HEK293 (cell line): ENCODE data around the gene ABHD8.

ENCODE experiments used
- ATF2 ChIP-seq: fragments of 450-650 bp; formaldehyde crosslinking; IDR thresholded peaks from 2 replicates; pipeline ENCODE4 v1.5.1; 2016; ENCODE audit warnings: missing biosample characterization, missing genetic modification characterization, low read depth
- BCL6B ChIP-seq: fragments of 450-650 bp; formaldehyde crosslinking; IDR thresholded peaks from 2 replicates; pipeline ENCODE4 v1.5.1; 2017; ENCODE audit warnings: missing biosample characterization, missing genetic modification characterization
- KLF17 ChIP-seq: fragments of 450-650 bp; formaldehyde crosslinking; IDR thresholded peaks from 2 replicates; pipeline ENCODE4 v1.5.1; 2016; ENCODE audit warnings: missing biosample characterization, missing genetic modification characterization
- KLF7 ChIP-seq: fragments of 450-650 bp; formaldehyde crosslinking; IDR thresholded peaks from 2 replicates; pipeline ENCODE4 v1.5.1; 2016; ENCODE audit warnings: missing biosample characterization, missing genetic modification characterization, borderline replicate concordance
- MYNN ChIP-seq: fragments of 450-650 bp; formaldehyde crosslinking; IDR thresholded peaks from 2 replicates; pipeline ENCODE4 v1.5.1; 2016; ENCODE audit warnings: missing biosample characterization, missing genetic modification characterization, borderline replicate concordance
- PATZ1 ChIP-seq: fragments of 450-650 bp; formaldehyde crosslinking; IDR thresholded peaks from 2 replicates; pipeline ENCODE4 v1.5.1; 2016; ENCODE audit warnings: missing biosample characterization, missing genetic modification characterization
- PRDM1 ChIP-seq: fragments of 450-650 bp; formaldehyde crosslinking; IDR thresholded peaks from 2 replicates; pipeline ENCODE4; 2016; ENCODE audit warnings: missing biosample characterization, missing genetic modification characterization
- SETDB1 ChIP-seq: IDR thresholded peaks from one replicate; pipeline ENCODE4 v1.6.1; 2017; ENCODE audit warnings: mild to moderate bottlenecking, low read length, moderate library complexity, mixed read lengths; ENCODE audit not compliant: insufficient read length
- TCF7L2 ChIP-seq: IDR thresholded peaks from 2 replicates; pipeline ENCODE4 v1.6.1; 2011; ENCODE audit warnings: low read depth, mild to moderate bottlenecking, inconsistent platforms, low read length, moderate library complexity, borderline replicate concordance
- WT1 ChIP-seq: fragments of 450-650 bp; formaldehyde crosslinking; IDR thresholded peaks from 2 replicates; pipeline ENCODE4 v1.5.1; 2016; ENCODE audit warnings: missing biosample characterization, missing genetic modification characterization
- ZFP37 ChIP-seq: fragments of 450-650 bp; formaldehyde crosslinking; IDR thresholded peaks from 2 replicates; pipeline ENCODE4 v1.5.1; 2016; ENCODE audit warnings: missing biosample characterization, missing genetic modification characterization
- ZIC2 ChIP-seq: fragments of 450-650 bp; formaldehyde crosslinking; IDR thresholded peaks from 2 replicates; pipeline ENCODE4 v1.5.1; 2016; ENCODE audit warnings: missing biosample characterization, missing genetic modification characterization
- ZNF10 ChIP-seq: fragments of 450-650 bp; formaldehyde crosslinking; IDR thresholded peaks from 2 replicates; pipeline ENCODE4 v1.5.1; 2017; ENCODE audit warnings: missing biosample characterization, missing genetic modification characterization
- ZNF223 ChIP-seq: fragments of 450-650 bp; formaldehyde crosslinking; IDR thresholded peaks from 2 replicates; pipeline ENCODE4 v1.5.1; 2016; ENCODE audit warnings: missing biosample characterization, missing genetic modification characterization
- ZNF24 ChIP-seq: fragments of 450-650 bp; formaldehyde crosslinking; IDR thresholded peaks from 2 replicates; pipeline ENCODE4 v1.5.1; 2016; ENCODE audit warnings: missing biosample characterization, missing genetic modification characterization
- ZNF266 ChIP-seq: fragments of 450-650 bp; formaldehyde crosslinking; IDR thresholded peaks from 2 replicates; pipeline ENCODE4 v1.5.1; 2016; ENCODE audit warnings: missing biosample characterization, missing genetic modification characterization, low read depth
- ZNF433 ChIP-seq: fragments of 450-650 bp; formaldehyde crosslinking; IDR thresholded peaks from 2 replicates; pipeline ENCODE4 v1.5.1; 2016; ENCODE audit warnings: missing biosample characterization, missing genetic modification characterization, low read depth
- ZNF488 ChIP-seq: fragments of 450-650 bp; formaldehyde crosslinking; IDR thresholded peaks from 2 replicates; pipeline ENCODE4 v1.5.1; 2016; ENCODE audit warnings: missing biosample characterization, missing genetic modification characterization
- ZNF501 ChIP-seq: fragments of 450-650 bp; formaldehyde crosslinking; IDR thresholded peaks from 2 replicates; pipeline ENCODE4 v1.5.1; 2016; ENCODE audit warnings: missing biosample characterization, missing genetic modification characterization
- ZNF530 ChIP-seq: fragments of 450-650 bp; formaldehyde crosslinking; IDR thresholded peaks from 2 replicates; pipeline ENCODE4 v1.5.1; 2016; ENCODE audit warnings: low read depth, missing biosample characterization, missing genetic modification characterization
- ZNF544 ChIP-seq: fragments of 450-650 bp; formaldehyde crosslinking; IDR thresholded peaks from 2 replicates; pipeline ENCODE4 v1.5.0; 2017; ENCODE audit warnings: missing biosample characterization, missing genetic modification characterization
- ZNF560 ChIP-seq: fragments of 450-650 bp; formaldehyde crosslinking; IDR thresholded peaks from 2 replicates; pipeline ENCODE4 v1.5.1; 2017; ENCODE audit warnings: missing biosample characterization, missing genetic modification characterization, borderline replicate concordance
- ZNF596 ChIP-seq: fragments of 450-650 bp; IDR thresholded peaks from 2 replicates; pipeline ENCODE4 v1.5.0; 2018; ENCODE audit warnings: missing biosample characterization, mild to moderate bottlenecking, missing genetic modification characterization, moderate library complexity
- ZNF600 ChIP-seq: fragments of 450-650 bp; formaldehyde crosslinking; IDR thresholded peaks from 2 replicates; pipeline ENCODE4 v1.5.1; 2016; ENCODE audit warnings: missing biosample characterization, missing genetic modification characterization
- ZNF747 ChIP-seq: fragments of 450-650 bp; formaldehyde crosslinking; IDR thresholded peaks from 2 replicates; pipeline ENCODE4 v1.5.1; 2016; ENCODE audit warnings: missing biosample characterization, missing genetic modification characterization
- ZNF76 ChIP-seq: fragments of 450-650 bp; formaldehyde crosslinking; IDR thresholded peaks from 2 replicates; pipeline ENCODE4; 2016; ENCODE audit warnings: low read depth, missing biosample characterization, missing genetic modification characterization, borderline replicate concordance
- ZNF792 ChIP-seq: fragments of 450-650 bp; formaldehyde crosslinking; IDR thresholded peaks from 2 replicates; pipeline ENCODE4 v1.5.1; 2016; ENCODE audit warnings: missing biosample characterization, missing genetic modification characterization
- ZNF830 ChIP-seq: fragments of 450-650 bp; IDR thresholded peaks from 2 replicates; pipeline ENCODE4 v1.5.0; 2018; ENCODE audit warnings: missing biosample characterization, missing genetic modification characterization, low read depth, mild to moderate bottlenecking, moderate library complexity
- ZNF843 ChIP-seq: fragments of 450-650 bp; formaldehyde crosslinking; IDR thresholded peaks from 2 replicates; pipeline ENCODE4 v1.5.1; 2016; ENCODE audit warnings: missing biosample characterization, missing genetic modification characterization
- ZSCAN16 ChIP-seq: fragments of 450-650 bp; formaldehyde crosslinking; IDR thresholded peaks from 2 replicates; pipeline ENCODE4 v1.5.1; 2016; ENCODE audit warnings: missing biosample characterization, missing genetic modification characterization
- ZXDB ChIP-seq: fragments of 450-650 bp; formaldehyde crosslinking; IDR thresholded peaks from 2 replicates; pipeline ENCODE4 v1.5.1; 2016; ENCODE audit warnings: missing biosample characterization, missing genetic modification characterization

The ABHD8 gene

GRCh38 chr19:17334414-17335409, 31.5 kb upstream of the ABHD8 start, which contains the start of gene ANO8 (continued):
- TF ChIP-seq ZNF266 (tag by site-specific recombination): no peak
- TF ChIP-seq ZNF843 (tag by site-specific recombination): peak; percentile 70; the same call in 1 of the 2 replicates
- TF ChIP-seq KLF7 (tag by site-specific recombination): peak; percentile 100
- no peak for TF ChIP-seq SETDB1
- peak; percentile 91 for TF ChIP-seq ZNF10
- peak; percentile 87; the same call in 1 of the 2 replicates for TF ChIP-seq ZNF223
- peak; percentile 94 for TF ChIP-seq ZNF596 (tag by site-specific recombination)
- TF ChIP-seq ZSCAN16 (tag by site-specific recombination): peak; percentile 68; the same call in 1 of the 2 replicates
- TF ChIP-seq ZNF24 (tag by site-specific recombination): peak; percentile 97
- TF ChIP-seq ZNF433 (tag by site-specific recombination): no peak
- no peak for TF ChIP-seq ZNF560 (tag by site-specific recombination)
- peak; percentile 93 for TF ChIP-seq ZNF792 (tag by site-specific recombination)
- no peak for TF ChIP-seq ZNF830 (tag by site-specific recombination)
- no peak for TF ChIP-seq ZNF530
- TF ChIP-seq ZFP37: peak; percentile 77; the same call in 1 of the 2 replicates
- TF ChIP-seq BCL6B (tag by site-specific recombination): no peak
- peak; percentile 92 for TF ChIP-seq PATZ1 (tag by site-specific recombination)
- TF ChIP-seq ZNF747: no peak
- TF ChIP-seq ZNF544 (tag by site-specific recombination): no peak
- peak; percentile 75; the same call in 1 of the 2 replicates for TF ChIP-seq WT1 (tag by site-specific recombination)
- peak; percentile 93 for TF ChIP-seq ZNF501 (tag by site-specific recombination)
- peak; percentile 94 for TF ChIP-seq ATF2 (tag by site-specific recombination)
- peak; percentile 79 for TF ChIP-seq ZIC2
- no peak for TF ChIP-seq ZNF488 (tag by site-specific recombination)
- peak; percentile 87 for TF ChIP-seq ZNF76 (tag by site-specific recombination)
- TF ChIP-seq TCF7L2: no peak
- TF ChIP-seq ZNF600 (tag by site-specific recombination): peak; percentile 96
- TF ChIP-seq PRDM1: no peak
- TF ChIP-seq MYNN (tag by site-specific recombination): 0 out of 2 replicates have a peak, but pooled peaks have one; percentile 21
- peak; percentile 96 for TF ChIP-seq ZXDB (tag by site-specific recombination)
- TF ChIP-seq KLF17 (tag by site-specific recombination): peak; percentile 99
